Skin of body (tissue), 2 donors: ENCODE data around the gene SELENOK. TPM values are rescaled to one million over a fixed set of nuclear protein-coding genes. Genes with fewer than 3 reads are reported as not detected.

Experiments
- DNase-seq: peaks from one replicate; lab custom pipeline; 2025; lab: John Stamatoyannopoulos, UW
- total RNA-seq: library from RNA; depleted of rRNA; stranded (reverse); fragments of >200 nt; gene quantifications from one replicate; pipeline ENCODE4 v1.2.3, GENCODE V29; 2014

SELENOK gene
- total RNA-seq, 1 donor from 2014 or later: 69.8 TPM

DNA sequence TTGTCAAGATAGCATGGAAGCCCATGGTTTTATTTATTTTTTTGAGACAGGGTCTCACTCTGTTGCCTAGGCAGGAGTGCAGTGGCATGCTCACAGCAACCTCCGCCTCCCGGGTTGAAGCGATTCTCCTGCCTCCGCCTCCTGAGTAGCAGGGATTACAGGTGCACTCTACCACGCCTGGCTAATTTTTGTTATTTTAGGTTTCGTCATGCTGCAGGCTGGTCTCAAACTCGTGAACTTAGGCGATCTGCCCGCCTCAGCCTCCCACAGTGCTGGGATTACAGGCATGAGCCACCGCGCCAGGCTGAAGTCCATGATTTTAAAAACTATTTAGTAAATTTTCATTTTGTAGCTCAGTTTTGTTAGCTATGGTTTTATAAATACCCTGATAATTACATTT, 7.0 kb downstream of the SELENOK start:
- no peak for DNase-seq

DNA sequence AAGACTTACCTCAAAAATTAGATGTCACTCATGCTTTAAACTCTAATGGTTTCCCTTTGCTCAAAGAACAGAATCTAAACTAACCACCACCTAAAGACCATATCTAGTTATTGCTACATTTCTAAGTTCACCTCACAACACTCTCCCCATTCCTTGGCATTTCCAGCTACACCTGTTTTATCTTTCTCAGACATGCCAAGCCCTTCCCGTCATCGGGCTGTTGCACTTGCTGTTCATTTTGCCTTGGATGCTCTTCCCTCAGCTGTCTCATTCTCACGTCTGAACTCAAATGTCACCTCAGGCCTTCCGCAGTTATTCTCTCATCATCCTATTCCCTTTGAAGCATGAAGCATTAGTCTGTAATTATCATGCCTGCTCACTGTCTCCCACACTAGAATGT, 8.7 kb downstream of the SELENOK start:
- DNase-seq: no peak

DNA sequence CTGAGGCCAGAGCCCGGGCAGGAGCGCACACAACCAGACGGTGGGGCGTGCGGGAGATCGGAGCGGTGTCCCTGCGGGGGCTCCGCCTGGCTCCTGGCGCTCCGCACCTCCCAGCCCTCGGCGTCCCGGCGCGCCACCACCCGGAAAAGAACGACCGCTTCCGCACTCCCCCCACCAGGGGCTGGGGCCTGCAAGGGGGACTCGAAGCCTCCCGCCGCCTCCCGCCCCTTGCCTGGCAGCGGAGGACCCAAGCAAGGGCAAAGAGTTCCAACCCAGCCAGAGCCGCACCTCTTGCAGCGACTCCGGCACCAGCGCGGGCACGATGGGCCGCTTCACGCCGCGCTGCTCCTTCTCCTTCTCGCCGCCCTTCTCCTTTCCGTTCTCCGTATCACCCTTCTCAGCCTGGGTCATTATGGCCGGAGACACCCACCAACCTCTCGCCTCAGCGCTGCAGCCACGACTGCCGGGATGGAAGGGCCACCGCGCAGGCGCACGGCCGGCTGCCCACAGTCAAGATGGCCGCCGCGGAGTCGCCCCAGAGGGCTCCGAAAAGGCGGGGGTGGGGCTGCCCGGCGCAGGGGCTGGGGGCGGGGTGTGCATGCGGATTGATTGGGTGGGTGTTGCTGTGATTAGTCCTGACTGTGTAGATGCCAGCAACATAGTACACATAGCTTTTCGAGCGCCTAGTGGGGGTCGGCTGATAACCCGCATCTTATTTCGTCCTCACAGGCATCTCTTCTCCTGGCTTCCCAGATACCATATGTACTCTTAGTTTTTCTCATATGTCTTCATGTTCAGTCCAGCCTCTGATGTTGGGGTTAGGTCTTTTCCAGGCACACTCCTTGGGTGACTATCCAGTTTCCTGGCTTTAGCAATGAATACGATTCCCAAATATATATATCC, 9.7 kb downstream of the SELENOK start, which contains the start of gene ACTR8:
Gene ACTR8 (minus strand): TSS at position 462 of the 903 bp plus-strand sequence. CDS start 51 bp downstream, at position 411.
- peak; percentile 80 for DNase-seq

DNA sequence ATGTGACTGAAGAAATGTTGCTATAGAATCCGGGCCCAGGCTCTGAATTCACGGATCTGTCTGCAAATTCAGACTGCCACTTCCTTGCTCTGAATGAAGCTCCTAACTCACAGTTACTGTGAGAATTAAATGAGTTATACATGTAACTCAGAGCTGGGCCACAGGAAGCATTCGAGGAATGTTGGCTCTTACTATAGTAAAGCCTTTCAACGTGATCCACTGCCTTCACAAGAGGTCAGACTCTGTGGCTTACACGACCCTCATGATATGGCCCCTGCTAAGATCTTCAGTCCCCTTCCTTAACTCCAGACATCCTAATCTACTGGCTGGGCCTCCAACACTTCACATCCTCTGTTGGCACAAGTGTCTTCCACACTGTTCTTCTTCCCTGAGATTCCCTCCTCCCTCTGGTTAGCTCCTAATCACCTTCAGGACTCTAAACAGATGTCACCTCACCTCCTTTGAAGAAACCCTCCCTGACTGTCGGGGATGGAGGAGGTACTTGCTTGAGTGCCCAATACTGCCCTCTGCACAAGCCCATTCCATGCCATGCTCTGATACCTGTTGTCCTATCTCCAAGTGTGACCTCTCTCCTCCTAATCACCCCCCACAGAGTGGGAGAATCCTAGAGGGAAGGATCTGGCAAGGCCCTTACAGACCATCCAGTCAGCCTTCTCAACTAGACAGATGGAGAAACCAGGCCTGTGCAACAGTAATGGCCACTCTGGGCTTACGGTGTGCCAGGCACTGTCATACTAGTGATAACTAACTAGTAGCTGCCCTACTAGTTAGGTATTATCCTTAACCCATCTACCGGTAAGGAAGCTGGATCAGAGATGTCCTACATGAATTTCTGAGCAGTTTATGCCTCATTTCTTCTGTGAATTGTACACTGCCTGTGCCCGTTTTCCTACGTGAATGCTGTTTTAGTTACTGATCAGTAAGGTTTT, 11.0 kb downstream of the SELENOK start:
- DNase-seq: no peak

- no peak for DNase-seq
Observed at GRCh38 chr3:53865732-53866499, 25.7 kb downstream of the SELENOK start.

DNA sequence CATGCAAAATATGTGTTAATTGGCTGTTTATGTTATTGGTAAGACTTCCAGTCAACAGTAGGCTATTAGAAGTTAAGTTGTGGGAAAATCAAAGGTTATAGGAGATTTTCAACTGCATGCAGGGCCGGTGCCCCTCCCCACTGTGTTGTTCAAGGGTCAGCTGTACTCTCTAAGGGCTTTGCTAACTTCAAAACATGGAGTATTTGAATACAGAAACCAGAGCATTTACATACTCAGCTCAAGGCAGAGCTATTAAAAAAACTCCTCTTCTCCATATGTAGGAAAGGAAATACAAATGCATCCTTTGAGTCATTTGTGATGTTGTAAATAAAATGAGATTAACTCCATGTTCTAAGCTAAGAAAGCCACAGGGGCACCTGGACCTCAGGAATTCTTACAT, 28.5 kb downstream of the SELENOK start:
- DNase-seq: no peak

DNA sequence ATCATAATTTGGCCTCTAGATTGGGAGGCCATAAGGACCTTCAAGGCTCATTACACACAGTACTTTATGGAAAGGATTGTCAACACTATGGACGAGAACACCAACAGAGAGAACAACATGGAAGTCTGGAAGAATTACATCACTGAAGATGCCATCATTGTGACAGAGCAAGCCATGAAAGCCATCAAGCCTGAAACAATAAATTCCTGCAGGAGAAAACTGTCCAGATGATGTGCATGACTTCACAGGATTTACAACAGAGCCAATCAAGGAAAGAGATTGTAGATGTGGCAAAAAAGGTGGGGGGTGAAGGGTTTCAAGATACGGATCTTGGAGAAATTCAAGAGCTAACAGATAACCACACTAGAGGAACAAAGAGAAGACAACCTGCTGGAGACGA, 29.4 kb downstream of the SELENOK start:
- DNase-seq: no peak

DNA sequence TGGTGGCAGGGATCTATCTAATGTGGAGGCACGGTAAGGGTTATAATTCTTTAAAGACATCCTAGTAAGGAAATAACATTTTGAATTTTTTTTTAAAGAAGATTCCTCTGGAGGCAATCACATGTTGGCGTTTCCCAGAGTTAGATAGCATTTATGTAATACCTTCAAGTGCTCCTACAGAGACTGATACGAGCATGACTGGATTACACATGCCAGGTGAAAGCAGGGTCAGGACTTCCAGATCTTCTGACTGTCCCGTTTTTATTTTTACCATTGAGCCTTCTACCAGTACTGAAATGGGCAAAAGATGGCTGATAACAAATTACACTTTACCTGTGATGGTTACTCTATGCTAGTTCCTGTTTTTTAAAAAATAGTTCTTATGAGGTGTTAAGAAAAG, 31.5 kb downstream of the SELENOK start:
- no peak for DNase-seq

DNA sequence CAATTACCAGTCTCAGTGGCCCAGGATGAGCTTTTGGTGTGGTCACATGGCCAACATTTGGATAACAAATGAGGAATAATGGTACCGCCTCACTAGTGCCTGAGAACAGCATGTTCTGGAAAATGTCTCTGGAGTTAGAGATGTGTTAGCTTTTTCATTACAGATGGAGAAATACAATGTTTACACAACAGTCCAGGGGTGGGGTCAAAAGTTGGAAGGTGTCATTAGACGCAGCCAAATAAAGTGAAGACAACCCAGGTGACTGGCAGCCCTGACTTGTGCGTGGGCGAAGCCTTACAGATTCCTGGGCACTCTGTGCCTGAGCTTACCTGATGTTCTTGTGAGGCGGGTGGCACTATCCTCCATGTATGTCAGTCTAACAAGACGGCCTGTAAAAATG, 32.5 kb downstream of the SELENOK start:
- no peak for DNase-seq

- DNase-seq: no peak
Observed at GRCh38 chr3:53858096-53858741, 33.4 kb downstream of the SELENOK start.

- no peak for DNase-seq
Observed at GRCh38 chr3:53856964-53857363, 34.7 kb downstream of the SELENOK start.

- DNase-seq: no peak
Observed at GRCh38 chr3:53850895-53851294, 40.8 kb downstream of the SELENOK start.

- DNase-seq: no peak
Observed at GRCh38 chr3:53849916-53850315, 41.7 kb downstream of the SELENOK start.

DNA sequence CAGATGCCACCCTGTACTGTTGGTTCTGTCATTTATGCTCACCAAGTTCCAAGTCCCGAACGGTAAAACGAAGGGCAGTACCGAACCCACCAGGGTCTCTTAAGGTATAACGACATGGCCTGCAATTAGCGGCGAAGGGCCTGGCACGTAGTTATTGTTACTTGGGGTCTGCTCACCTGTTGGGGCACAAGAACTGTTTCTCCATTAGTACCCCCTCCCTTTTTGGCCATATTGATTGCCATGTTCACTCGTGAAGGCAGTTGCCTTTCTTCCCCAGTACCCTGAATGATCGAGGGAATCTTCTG, 44.9 kb downstream of the SELENOK start:
- DNase-seq: no peak

DNA sequence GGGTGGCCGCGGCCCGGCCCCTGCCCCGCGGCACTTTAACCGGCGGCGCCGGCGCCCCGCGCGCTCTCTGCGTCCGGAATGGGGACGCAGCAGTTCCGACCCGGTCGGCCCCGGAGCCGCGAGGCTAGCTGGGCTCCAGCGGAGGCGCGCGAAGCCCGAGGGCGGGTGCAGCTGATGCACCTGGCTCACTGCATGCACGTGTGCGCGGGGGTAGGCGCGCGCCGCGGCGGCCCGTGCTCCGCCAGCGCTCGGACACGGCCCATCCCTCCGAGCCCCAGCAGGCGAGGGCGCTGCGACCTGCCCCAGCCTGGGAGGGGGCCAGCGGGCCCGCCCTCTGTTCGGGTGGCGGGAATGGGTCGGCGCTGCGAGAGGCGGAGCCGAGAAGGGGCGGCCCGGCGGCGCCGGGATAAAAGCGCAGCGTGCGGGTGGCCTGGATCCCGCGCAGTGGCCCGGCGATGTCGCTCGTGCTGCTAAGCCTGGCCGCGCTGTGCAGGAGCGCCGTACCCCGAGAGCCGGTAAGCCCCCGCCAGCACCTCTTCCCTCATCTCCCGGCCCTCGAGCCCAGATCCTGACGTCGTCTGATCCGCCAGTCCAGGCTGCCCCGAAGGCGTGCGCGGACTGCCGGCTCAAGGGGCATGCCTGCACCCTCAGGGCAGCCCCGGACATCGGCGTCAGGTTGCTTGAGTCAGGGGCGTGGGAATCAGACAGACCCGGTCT, 45.4 kb downstream of the SELENOK start, which contains the start of the genes CHDH and IL17RB:
Gene CHDH (minus strand): TSS at position 286 of the 717 bp plus-strand sequence. CDS start 22,411 bp downstream, outside the sequence.
Gene IL17RB (plus strand): TSS at position 435 of the 717 bp plus-strand sequence. CDS start 21 bp downstream, at position 456.
- DNase-seq: no peak

DNA sequence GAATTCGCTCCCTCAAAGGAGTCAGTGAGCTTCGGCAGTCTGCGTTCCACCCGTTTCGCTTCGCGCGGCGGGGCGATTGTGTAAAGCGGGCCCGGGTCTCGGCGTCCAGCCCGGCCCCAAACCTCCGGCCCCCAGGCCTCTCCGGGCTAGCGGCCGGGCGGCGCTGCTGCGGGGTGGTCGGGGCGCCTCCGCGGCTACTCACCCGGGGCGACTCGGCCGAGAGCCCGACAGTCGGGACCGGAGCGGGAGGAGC, 45.9 kb downstream of the SELENOK start:
- no peak for DNase-seq

DNA sequence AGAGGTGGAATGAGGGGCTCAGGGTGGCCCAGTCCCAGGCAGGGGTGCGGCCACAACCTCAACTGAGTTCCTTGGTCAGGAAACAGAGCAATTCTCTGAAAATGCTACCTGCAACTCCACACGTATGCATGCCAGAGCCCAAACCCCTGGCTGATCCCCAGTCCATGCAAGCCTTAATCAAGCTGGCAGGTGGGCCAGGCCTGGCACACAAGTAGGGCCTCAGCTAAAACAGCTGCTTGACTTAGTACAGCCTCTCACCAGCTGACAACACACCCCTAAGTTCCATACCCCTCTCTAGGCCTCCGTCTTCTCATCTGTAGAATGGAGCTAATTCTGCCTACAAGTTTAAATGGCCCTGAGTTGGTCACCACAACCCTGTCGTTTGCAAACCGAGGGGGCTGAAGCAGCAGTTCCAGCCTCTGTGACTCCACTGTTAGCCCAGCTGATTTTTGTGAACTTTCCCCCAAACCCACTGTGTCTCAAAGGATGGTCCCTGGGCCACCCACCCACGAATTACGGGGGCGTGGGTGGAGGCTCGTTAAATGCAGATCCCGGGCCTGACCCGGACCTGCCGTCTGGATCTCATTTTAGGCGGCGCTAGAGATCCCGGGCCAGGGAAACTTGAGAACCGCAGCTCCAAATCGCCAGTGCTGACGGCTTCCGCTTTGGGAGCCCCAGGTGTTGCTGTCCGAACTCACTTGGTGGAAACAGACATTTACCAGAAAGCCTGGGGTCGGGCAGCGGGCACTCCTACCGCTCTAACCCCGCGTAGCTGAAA, 46.4 kb downstream of the SELENOK start:
- no peak for DNase-seq

- DNase-seq: no peak
Observed at GRCh38 chr3:53844262-53845102, 47.2 kb downstream of the SELENOK start.
